HG03095 (cell line): ENCODE measurements around the gene DAPK2.
"Not testable (repeated sequence)": the region's sequence is repeated elsewhere in the genome, so short reads cannot be mapped to it uniquely, and the experiment has no call there.

Source experiments
- ATAC-seq: cut with Tn5 transposase; IDR thresholded peaks from one replicate; pipeline ENCODE4 v1.9.1; 2021; ENCODE audit warnings: moderate library complexity; ENCODE audit not compliant: unreplicated experiment

Gene DAPK2

GRCh38 chr15:64058279-64058678, 12.0 kb upstream of the DAPK2 start:
- no peak for ATAC-seq

- not testable (repeated sequence) for ATAC-seq
These were observed 7.4 kb upstream of the DAPK2 start for GRCh38 chr15:64053674-64054073.

- no peak for ATAC-seq
These were observed 6.7 kb upstream of the DAPK2 start for GRCh38 chr15:64052925-64053491.

- no peak for ATAC-seq
These were observed 5.3 kb upstream of the DAPK2 start for GRCh38 chr15:64051407-64052259.

- ATAC-seq = no peak
These were observed 4.8 kb upstream of the DAPK2 start for GRCh38 chr15:64051093-64051402.

DNA sequence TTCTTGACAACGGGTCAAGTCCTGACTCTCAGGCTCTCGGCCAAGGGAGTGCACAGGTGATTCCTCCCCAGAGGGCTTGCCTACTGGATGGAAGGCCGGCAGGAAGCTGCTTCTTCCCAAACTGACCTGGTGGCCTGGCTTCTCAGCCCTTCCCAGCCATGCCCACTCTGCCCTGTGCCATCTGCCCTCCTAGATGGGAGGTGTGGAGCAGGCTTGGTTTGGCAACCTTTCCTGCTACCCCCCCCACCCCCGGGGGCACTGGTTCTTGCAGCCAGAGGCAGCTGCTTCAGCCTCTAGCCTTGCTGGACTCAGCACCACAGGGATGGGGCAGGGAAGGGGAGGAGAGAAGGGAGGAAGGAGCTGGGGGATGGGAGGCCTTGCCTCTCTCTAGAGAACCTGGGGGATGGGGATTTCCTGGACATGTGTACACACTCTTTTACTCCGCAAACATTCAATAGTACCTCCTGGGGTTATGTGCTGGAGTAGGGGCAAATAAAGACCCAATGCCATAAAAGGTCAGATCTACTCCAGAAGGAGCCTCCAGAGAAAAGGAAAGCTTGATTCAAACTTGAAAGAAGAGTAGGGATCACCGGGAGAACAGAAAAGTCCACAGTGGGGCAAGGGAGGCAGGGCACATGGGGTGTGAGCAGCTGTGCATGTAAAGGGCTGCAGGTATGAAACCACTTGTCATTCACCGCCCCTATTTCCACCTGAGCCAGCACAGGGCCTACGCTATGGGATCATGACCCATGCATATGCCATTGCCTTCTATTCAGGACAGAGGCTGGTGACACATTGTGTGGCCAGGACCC, 4.2 kb upstream of the DAPK2 start:
- no peak for ATAC-seq

GRCh38 chr15:64048781-64049460, 2.6 kb upstream of the DAPK2 start:
- ATAC-seq = no peak

DNA sequence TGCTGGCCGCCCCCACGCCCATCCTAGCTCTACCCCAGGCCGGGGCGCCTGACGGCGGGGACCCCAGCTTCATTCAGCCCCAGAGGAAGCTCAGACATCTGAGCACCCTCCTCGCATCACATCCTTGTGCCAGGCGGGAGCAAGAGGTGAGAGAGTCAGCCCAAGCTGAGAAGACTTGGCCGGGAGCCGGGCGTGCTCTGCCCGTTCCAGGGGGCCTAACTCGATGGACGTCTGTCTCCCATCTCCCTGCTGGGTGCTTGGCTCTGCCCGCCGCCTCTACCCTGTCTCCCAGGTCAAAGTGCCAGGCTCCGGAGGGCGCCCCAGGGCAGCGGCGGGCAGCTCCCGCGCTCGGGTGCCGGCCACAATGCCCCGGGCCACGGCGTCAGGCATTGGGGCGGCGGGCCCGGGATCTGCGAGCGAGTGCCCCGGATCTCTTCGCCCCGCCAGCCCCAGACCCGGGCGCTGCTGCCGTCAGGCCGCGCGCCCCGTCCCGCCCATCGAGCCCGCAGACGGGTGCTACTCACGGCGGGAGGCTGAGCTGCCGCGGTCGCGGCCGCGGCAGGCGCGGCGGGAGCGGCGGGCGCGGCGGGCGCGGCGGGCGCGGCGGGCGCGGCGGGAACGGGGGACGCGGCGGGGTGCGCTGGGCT, 388 bp downstream of the DAPK2 start:
- no peak for ATAC-seq

DNA sequence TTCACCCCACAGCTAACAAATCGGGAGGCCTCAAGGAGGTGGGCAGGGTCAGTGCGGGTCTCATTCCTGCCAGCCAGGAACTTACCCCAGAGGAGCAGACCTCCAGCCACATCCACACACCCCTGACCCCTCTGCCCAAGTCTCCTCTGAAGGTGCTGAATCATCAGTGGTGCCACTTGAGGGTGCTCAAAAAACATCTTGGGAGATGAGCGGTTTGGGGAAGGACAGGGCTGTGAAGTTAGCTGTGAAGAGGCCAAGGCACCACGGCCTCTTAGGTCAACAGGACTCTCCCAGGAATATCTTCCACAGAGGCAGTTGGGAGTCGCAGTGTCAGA, 1.2 kb downstream of the DAPK2 start:
- ATAC-seq = no peak

DNA sequence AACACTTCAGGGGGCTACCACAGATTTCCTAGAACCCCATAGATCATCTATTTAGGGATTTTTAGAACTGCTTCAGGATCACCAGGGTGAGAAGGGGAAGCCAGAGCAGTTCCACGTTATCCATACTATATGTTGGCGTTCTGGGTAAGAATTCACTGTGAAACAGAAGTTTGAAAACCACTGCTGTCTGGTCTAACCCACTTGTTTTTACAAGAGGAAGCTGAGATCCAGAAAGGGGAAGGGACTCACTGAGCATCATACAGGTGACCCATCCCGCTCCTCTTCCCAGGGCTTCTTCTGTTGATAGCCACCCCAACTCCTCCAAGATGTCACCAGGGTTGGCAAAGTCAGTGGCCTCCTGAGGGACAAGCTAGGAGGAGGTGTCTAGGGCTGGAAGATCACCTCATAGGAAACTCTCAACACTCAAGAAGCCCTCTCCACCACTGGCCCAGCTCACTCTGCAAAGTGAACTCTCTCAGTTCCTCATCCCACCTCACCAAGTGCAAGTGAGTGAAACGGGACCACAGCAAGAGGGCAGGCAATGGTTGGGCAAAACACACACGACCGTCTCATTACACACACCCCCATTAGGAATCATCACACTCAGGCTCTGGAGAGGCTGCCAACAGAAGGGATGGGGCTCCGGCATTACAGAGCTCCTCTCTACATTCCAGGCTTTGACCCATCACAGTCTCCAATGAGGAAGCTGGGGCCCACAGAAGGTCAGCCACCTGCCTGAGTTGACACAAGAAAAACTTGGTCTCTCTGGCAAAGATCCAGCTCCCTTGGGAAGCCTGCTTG, 1.8 kb downstream of the DAPK2 start:
- ATAC-seq = peak; percentile 52

DNA sequence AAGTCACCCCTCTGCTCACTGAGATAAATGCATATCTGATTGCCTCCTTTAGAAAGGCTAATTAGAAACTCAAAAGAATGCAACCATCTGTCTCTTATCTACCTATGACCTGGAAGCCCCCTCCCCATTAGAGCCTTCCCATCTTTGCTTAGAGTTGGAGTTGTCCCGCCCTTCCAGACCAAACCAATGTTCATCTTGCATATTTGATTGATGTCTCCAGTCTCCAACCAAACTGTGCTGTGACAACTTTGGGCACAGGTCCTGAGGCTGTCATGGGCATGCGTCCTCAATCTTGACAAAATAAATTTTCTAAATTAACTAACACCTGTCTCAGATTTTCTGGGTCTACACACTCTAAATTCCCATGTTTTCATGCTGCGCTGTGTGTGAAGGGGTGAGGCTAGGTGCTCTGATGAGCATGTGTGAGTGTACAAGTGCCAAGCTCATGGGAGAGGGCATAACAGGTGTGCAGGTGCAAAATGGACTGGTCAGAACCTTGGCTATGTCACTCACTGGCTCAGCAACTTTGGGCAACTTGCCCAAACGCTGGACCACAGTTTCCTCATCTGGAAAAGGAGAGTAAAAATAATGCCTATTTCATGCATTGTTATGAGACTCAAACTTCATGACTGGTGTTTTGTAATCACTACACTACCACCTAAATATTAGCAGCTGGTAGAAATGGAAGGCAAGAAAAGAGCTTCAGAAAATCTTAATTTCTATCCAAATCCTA, 7.2 kb downstream of the DAPK2 start:
- ATAC-seq = no peak

- ATAC-seq = no peak
These were observed 8.3 kb downstream of the DAPK2 start for GRCh38 chr15:64037966-64038365.

DNA sequence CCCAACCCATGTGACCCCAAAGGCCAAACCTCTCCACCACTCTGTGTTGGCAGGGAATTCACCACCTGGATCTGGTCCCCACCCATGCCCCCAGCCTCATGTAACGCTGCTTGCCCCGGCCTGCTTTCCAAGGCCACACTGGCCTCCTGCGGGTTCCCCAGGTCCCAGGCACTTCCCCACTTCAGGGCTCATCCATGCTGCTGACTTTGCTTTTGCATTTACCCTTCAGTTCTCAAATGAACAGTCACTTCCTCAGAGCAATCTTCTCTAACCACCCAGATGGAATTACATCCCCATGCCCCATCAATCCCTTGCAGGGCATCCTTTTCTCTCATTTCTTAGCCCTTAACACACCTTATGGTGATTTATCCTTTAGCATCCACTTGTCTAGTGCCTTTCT, 9.2 kb downstream of the DAPK2 start:
- no peak for ATAC-seq

- ATAC-seq = no peak
These were observed 10.8 kb downstream of the DAPK2 start for GRCh38 chr15:64035525-64035924.

DNA sequence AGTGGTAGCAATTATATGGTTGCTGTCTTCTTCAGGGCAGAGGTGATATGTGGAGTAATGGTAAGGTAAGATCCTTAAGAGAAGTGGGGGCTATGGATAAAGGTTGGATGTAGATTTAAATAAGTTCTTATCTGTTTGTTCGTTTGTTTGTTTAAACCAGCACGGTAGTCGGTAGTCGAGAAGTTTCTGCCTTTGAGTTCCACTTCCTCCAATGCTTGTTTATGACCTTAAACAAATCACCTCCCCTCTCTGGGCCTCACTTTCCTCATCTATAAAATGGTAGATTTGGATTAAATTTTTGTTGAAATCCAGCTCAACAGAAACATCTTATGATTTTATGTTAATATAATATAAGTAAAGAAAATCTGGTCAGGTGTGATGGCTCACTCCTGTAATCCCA, 11.8 kb downstream of the DAPK2 start:
- ATAC-seq = no peak

DNA sequence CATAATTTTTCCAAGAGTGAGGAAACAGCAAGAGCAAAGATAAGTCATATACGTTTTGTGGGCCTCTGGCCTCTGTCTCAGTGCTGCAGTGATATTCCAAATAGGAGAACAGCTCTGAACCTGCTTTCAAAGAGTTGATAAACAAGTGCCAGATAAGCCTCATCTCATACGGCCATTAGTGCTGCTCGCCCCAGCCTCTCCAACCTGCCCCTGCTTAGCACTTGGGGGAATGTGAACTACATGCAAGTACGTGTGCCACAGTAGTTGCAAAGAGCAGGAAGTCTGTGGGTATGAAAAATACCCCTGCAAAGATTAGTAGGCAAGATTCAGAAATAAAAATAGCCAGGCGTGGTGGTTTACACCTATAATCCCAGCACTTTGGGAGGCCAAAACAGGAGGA, 14.0 kb downstream of the DAPK2 start:
- no peak for ATAC-seq

- ATAC-seq = no peak
These were observed 16.2 kb downstream of the DAPK2 start for GRCh38 chr15:64030123-64030522.

DNA sequence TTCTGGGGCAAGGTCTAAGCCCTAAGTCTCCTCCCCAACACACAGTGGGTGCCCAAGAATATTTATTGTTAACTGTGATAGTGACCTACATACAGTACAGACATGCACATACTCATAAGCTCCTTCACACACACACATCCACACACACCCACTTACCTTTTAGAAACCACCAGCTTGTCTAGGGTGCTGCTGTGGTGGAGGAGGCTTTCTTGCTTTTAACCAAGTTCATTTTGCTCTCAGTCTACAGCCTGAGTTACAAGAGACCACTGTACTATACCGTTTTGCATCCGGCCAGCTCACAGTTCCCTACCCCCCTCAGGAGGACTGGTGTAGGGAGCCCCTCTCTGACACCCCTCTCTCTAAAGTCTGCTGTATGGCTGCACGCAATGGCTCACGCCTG, 16.7 kb downstream of the DAPK2 start:
- ATAC-seq = no peak

DNA sequence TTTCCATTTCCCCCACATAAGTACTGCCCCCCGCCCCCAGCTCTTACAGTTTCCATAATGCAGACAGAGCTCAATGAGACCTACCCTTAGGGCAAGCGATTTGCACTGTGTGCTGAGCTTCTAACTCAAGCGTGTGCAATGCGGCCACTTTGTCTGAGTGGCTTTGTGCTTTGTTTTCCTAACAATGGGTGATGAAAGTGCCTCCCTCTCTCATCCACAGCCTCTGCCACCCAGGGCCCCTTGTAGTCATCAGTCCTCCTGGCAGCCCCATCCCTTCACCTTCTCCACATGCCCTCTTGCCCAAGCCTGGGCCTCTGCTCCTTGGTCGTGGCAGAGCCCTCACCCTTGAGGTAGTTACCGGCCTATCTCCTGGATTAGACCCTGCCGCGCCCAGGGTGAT, 17.2 kb downstream of the DAPK2 start:
- no peak for ATAC-seq

DNA sequence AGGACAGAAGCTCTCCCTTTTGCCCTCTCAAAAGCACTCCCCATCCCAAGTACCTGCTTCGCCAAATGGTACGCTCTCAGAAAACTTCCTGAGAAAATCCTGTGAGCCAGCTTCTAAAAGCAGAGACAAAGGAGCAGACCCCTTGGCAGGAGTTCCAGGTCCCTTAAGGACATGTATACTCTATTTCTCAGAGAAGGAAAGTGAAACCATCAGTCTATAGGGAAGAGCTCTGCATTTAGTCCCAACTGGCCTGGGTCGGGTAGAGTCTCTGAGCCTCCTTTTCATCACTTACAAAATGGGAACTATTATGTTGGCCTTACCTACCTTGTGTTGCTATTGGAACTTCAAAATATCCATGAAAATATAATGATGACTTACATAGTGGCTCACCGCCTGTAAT, 19.7 kb downstream of the DAPK2 start:
- no peak for ATAC-seq
